H1 (cell line): ENCODE data around the gene NRM. TPM values are rescaled to one million over a fixed set of nuclear protein-coding genes. Genes with fewer than 3 reads are reported as not detected.

Experiments used
- CTCF ChIA-PET: fragments of 300-600 bp; sonication (Branson Sonifier 250); formaldehyde crosslinking; loops from one replicate; lab custom pipeline; 2021; ENCODE audit not compliant: partially characterized antibody; lab: Charles Lee
- POLR2A ChIA-PET: fragments of 300-600 bp; sonication (Branson Sonifier 250); formaldehyde crosslinking; loops from one replicate; lab custom pipeline; 2021; ENCODE audit warnings: inconsistent platforms; ENCODE audit not compliant: partially characterized antibody; lab: Charles Lee
- DNase-seq, 2 experiments: peaks; one replicate each; pipeline versions ENCODE4 v3.0.0 to v3.0.0-alpha.2; 2010 to 2022; ENCODE audit warnings: low spot score in 2 of 2, low read depth in 1 of 2, mixed read lengths in 1 of 2
- FAIRE-seq: peaks from 2 replicates; lab custom pipeline; 2011; peaks lifted over from hg19 to GRCh38; lab: Jason Lieb, UNC
- H2AFZ ChIP-seq: 2 replicates; pipeline ENCODE4 v1.8.1; 2012; ENCODE audit warnings: low read length, inconsistent platforms
- H2AK5ac ChIP-seq: 2 replicates; pipeline ENCODE4 v1.6.1; 2013; ENCODE audit warnings: low read depth, low read length
- H2BK120ac ChIP-seq: replicated peaks from 2 replicates; pipeline ENCODE3; 2013; ENCODE audit warnings: low read depth, low read length, inconsistent platforms
- H2BK12ac ChIP-seq: 2 replicates; pipeline ENCODE4 v1.6.1; 2013; ENCODE audit warnings: low read depth, low read length
- H2BK15ac ChIP-seq: 2 replicates; pipeline ENCODE4 v1.6.1; 2013; ENCODE audit warnings: low read length
- H2BK20ac ChIP-seq: 2 replicates; pipeline ENCODE4 v1.6.1; 2013; ENCODE audit warnings: low read length
- H2BK5ac ChIP-seq: 2 replicates; pipeline ENCODE4 v1.6.1; 2013; ENCODE audit warnings: low read depth, low read length
- H3K14ac ChIP-seq: 2 replicates; pipeline ENCODE4 v1.6.1; 2013; ENCODE audit warnings: inconsistent platforms; ENCODE audit not compliant: insufficient read length
- H3K18ac ChIP-seq: 2 replicates; pipeline ENCODE4 v1.6.1; 2013; ENCODE audit warnings: low read length; ENCODE audit errors: extremely low read depth
- H3K23ac ChIP-seq: 2 replicates; pipeline ENCODE4 v1.6.1; 2013; ENCODE audit warnings: inconsistent platforms; ENCODE audit not compliant: insufficient read length
- H3K23me2 ChIP-seq: 2 replicates; pipeline ENCODE4 v1.6.1; 2013; ENCODE audit warnings: low read depth, low read length
- H3K27ac ChIP-seq: 2 replicates; pipeline ENCODE4 v1.6.1; 2011; ENCODE audit warnings: low read depth, low read length, inconsistent platforms
- H3K27me3 ChIP-seq, 4 experiments: replicated peaks in 1 of 4; 1 replicate in 1 of 4; 2 replicates in 3 of 4; pipeline versions ENCODE4 v1.6.1 to v1.8.1; 2011 to 2013; ENCODE audit warnings: low read length in 3 of 4, mild to moderate bottlenecking in 3 of 4, inconsistent platforms in 2 of 4, mixed read lengths in 2 of 4, moderate library complexity in 1 of 4; ENCODE audit not compliant: control insufficient read depth in 3 of 4, insufficient read depth in 3 of 4; ENCODE audit errors: extremely low read depth in 1 of 4
- H3K36me3 ChIP-seq, 4 experiments: 2 replicates each; pipeline versions ENCODE4 v1.6.1 to v1.8.1; 2011 to 2013; ENCODE audit warnings: mild to moderate bottlenecking in 4 of 4, low read length in 3 of 4, moderate library complexity in 2 of 4, control low read depth in 1 of 4, inconsistent platforms in 1 of 4; ENCODE audit not compliant: insufficient read depth in 4 of 4, control insufficient read depth in 2 of 4
- H3K4ac ChIP-seq: replicated peaks from 2 replicates; pipeline ENCODE3; 2013; ENCODE audit warnings: low read length, low read depth, mixed read lengths, inconsistent platforms; ENCODE audit not compliant: insufficient read length
- H3K4me1 ChIP-seq, 4 experiments: replicated peaks in 1 of 4; 1 replicate in 1 of 4; 2 replicates in 3 of 4; pipeline versions ENCODE4 v1.6.1 to v1.8.1; 2011 to 2013; ENCODE audit warnings: low read length in 3 of 4, inconsistent platforms in 2 of 4, mixed read lengths in 1 of 4; ENCODE audit not compliant: insufficient read depth in 4 of 4, control insufficient read depth in 3 of 4
- H3K4me2 ChIP-seq, 2 experiments: 2 replicates each; pipeline versions ENCODE4 v1.6.1 to v1.8.1; 2011 to 2013; ENCODE audit warnings: low read depth in 2 of 2, low read length in 2 of 2, control low read depth in 1 of 2, inconsistent platforms in 1 of 2, mild to moderate bottlenecking in 1 of 2; ENCODE audit not compliant: insufficient read depth in 1 of 2
- H3K4me3 ChIP-seq, 4 experiments: fragments of 200-600, 300-600 bp in 1 of 4; sonication (generic), shearing (Covaris generic), sonication (Bioruptor Twin) in 1 of 4; 2 replicates each; pipeline versions ENCODE4 v1.5.1 to v1.8.1; 2011 to 2016; ENCODE audit warnings: low read length in 4 of 4, low read depth in 3 of 4, control low read depth in 2 of 4, inconsistent platforms in 2 of 4, mild to moderate bottlenecking in 2 of 4, mixed read lengths in 1 of 4, moderate library complexity in 1 of 4; ENCODE audit not compliant: insufficient read depth in 2 of 4; ENCODE audit errors: extremely low read depth in 1 of 4
- H3K56ac ChIP-seq: replicated peaks from 2 replicates; pipeline ENCODE3; 2013; ENCODE audit warnings: low read depth, mild to moderate bottlenecking, mixed read lengths, low read length, inconsistent platforms; ENCODE audit not compliant: insufficient read length
- H3K79me1 ChIP-seq: 2 replicates; pipeline ENCODE4 v1.6.1; 2013; ENCODE audit warnings: low read depth, low read length, control low read depth
- H3K79me2 ChIP-seq, 2 experiments: 2 replicates each; pipeline versions ENCODE4 v1.6.1 to v1.8.1; 2012 to 2013; ENCODE audit warnings: low read length in 2 of 2, mild to moderate bottlenecking in 2 of 2, inconsistent platforms in 1 of 2; ENCODE audit not compliant: insufficient read depth in 2 of 2, control insufficient read depth in 1 of 2
- H3K9ac ChIP-seq, 4 experiments: replicated peaks in 1 of 4; 1 replicate in 1 of 4; 2 replicates in 3 of 4; pipeline versions ENCODE4 v1.6.1 to v1.8.1; 2011 to 2013; ENCODE audit warnings: low read depth in 3 of 4, low read length in 3 of 4, control low read depth in 2 of 4, mild to moderate bottlenecking in 2 of 4, moderate library complexity in 2 of 4, inconsistent platforms in 1 of 4; ENCODE audit errors: extremely low read depth in 1 of 4
- H3K9me3 ChIP-seq, 2 experiments: 2 replicates each; pipeline versions ENCODE4 v1.6.1 to v1.8.1; 2012 to 2013; ENCODE audit warnings: mild to moderate bottlenecking in 2 of 2, moderate library complexity in 2 of 2, control low read depth in 1 of 2, inconsistent platforms in 1 of 2, low read depth in 1 of 2, low read length in 1 of 2, mixed read lengths in 1 of 2; ENCODE audit not compliant: insufficient read depth in 2 of 2
- H4K20me1 ChIP-seq, 2 experiments: replicated peaks in 1 of 2; 2 replicates each; pipeline versions ENCODE3 to v1.8.1; 2011 to 2013; ENCODE audit warnings: inconsistent platforms in 2 of 2, low read length in 2 of 2, mild to moderate bottlenecking in 1 of 2; ENCODE audit not compliant: insufficient read depth in 2 of 2, control insufficient read depth in 1 of 2
- H4K5ac ChIP-seq: 2 replicates; pipeline ENCODE4 v1.6.1; 2013; ENCODE audit warnings: low read length, low read depth, mixed read lengths, inconsistent platforms; ENCODE audit not compliant: insufficient read length
- H4K8ac ChIP-seq: 2 replicates; pipeline ENCODE4 v1.8.0; 2013; ENCODE audit warnings: mild to moderate bottlenecking, moderate library complexity, low read length, inconsistent platforms; ENCODE audit not compliant: insufficient read depth; ENCODE audit errors: extremely low read depth
- H4K91ac ChIP-seq: replicated peaks from 2 replicates; pipeline ENCODE3; 2013; ENCODE audit warnings: low read length, mixed read lengths, inconsistent platforms; ENCODE audit not compliant: insufficient read length
- SUZ12 ChIP-seq: fragments of 200-600 bp; sonication (generic); IDR thresholded peaks from 2 replicates; pipeline ENCODE4 v1.6.1; 2012; ENCODE audit warnings: mild to moderate bottlenecking, inconsistent platforms, low read length, moderate library complexity, mixed read lengths
- WGBS, 2 experiments: shearing (Covaris generic) in 1 of 2; methylation state at CpG; one replicate each; pipeline versions ENCODE4 v1.1.6 to v1.1.7; 2013 to 2015; ENCODE audit warnings: low lambda C conversion rate in 2 of 2, mixed read lengths in 2 of 2, inconsistent platforms in 1 of 2, low coverage in 1 of 2, missing lambda C conversion rate in 1 of 2; ENCODE audit not compliant: insufficient replicate concordance in 2 of 2, insufficient coverage in 1 of 2, insufficient read length in 1 of 2; ENCODE audit errors: extremely low coverage in 1 of 2, missing lambda C conversion rate in 1 of 2; 5-methylcytosine and 5-hydroxymethylcytosine counted together
- polyA plus RNA-seq, 7 experiments: library from polyadenylated mRNA; depleted of rRNA in 3 of 7; stranded (reverse) in 5 of 7; unstranded in 2 of 7; fragments of >200 nt in 5 of 7; fragments of 200-250 nt in 2 of 7; gene quantifications; 1 replicate in 5 of 7; 2 replicates in 1 of 7; 4 replicates in 1 of 7; pipeline versions ENCODE4 v1.2.1 to v1.2.3, GENCODE V29; 2011 to 2013; ENCODE audit warnings: missing spikeins in 2 of 7, mixed read lengths in 2 of 7
- total RNA-seq: library from RNA; stranded (reverse); fragmentation: NEBNext Ultra II Directional; extraction: Animal tissue kit (Norgen Biotek cat#: 25700); gene quantifications from 2 replicates; pipeline ENCODE4 v1.2.1, GENCODE V29; 2021

Gene NRM
- total and polyA plus RNA-seq, 2 of the 8 experiments (the other 6 are each of a cell fraction or from before 2014, with no cell fraction given): 27.3 to 50.4 TPM

DNA sequence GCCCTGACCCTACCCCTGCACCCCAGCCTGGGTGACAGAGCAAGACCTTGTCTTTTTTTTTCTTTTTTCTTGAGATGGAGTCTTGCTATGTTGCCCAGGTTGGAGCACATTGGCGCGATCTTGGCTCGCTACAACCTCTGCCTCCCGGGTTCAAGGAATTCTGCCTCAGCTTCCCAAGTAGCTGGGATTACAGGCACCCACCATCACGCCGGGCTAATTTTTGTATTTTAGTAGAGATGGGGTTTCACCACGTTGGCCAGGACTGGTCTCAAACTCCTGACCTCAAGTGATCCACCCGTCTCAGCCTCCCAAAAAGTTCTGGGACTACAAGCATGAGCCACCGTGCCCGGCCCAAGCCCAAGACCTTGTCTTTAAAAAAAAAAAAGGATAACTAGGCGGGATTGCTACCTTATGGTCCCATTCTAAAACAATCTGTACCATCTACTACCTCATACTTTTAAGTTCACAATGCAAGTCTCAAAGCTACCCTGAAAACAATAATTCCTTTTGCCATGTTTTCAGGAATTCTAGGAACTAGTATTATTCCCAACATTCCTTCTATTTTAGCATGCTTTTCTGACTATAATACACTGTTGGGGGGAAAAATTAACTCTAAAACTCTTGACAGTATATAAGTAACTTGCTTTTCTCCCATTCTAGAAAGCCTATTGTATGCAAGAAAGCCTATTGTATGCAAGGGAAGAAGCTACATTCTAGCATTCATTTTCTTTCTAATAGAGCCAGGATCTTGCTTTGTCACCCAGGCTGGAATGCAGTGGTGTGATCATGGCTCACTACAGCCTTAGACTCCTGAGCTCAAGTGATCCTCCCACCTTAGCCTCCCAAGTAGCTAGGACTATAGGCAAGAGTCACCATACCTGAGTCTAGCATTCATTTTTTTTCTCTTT lies 36.0 kb upstream of the NRM start:
- Histone ChIP-seq H2BK120ac (no peak overlapping the region), H2AK5ac (no peak overlapping the region), H3K4me1 (peaks cover 0 to 4% (median 0%) of the 10 kb centered on the region in 4 experiments; a peak in 1 of 7 replicates), H3K23me2 (peaks cover 2% of the 10 kb centered on the region; the same call in 1 of the 2 replicates), H3K79me2 (peaks cover 3 to 23% of the 10 kb centered on the region in 2 experiments), H2BK5ac (no peak overlapping the region), H2AFZ (no peak overlapping the region), H3K36me3 (peaks cover 27 to 48% (median 40%) of the 10 kb centered on the region in 4 experiments), H3K9ac (no peak overlapping the region), H4K8ac (no peak overlapping the region; the same call in 1 of the 2 replicates), H4K91ac (no peak overlapping the region), H4K5ac (no peak overlapping the region), H4K20me1 (peaks cover 13 to 22% of the 10 kb centered on the region in 2 experiments), H3K56ac (no peak overlapping the region), H3K4me2 (no peak overlapping the region), H3K23ac (no peak overlapping the region), H2BK12ac (no peak overlapping the region), H3K9me3 (no peaks in the 10 kb centered on the region), H3K4me3 (no peak overlapping the region), H3K27me3 (no peaks in the 10 kb centered on the region), H2BK20ac (no peak overlapping the region), H3K4ac (no peak overlapping the region), H2BK15ac (no peak overlapping the region), H3K18ac (no peak overlapping the region), H3K79me1 (no peaks in the 10 kb centered on the region), H3K27ac (no peak overlapping the region), H3K14ac (no peak overlapping the region)
- DNase-seq: no peak
- CTCF ChIA-PET: interaction anchor here (0.6 to 11.8 kb wide), 16 partner anchors 11 to 1158 kb away, joined by 3 to 147 read pairs (median 3); no protein-coding TSS in a partner anchor
- POLR2A ChIA-PET: interaction anchor here (0.6 to 35.9 kb wide), 25 partner anchors 8 to 445 kb away, joined by 3 to 732 read pairs (median 4); partner anchors contain the start of genes ATAT1, DDR1, DHX16 and FLOT1
- FAIRE-seq: no peak
- 90% methylated on average over 11 of the region's 11 CpGs; no CpG with 5 or more reads in 1 of the 2 experiments for WGBS, 2 experiments
- no peak for TF ChIP-seq SUZ12
